ENCODE measurements around the gene SLC2A11.

Gene SLC2A11

GRCh38 chr22:23817146-23817545, 40.5 kb upstream of the SLC2A11 start:
- no peaks in the 10 kb centered on the region for H3K4me1 ChIP-seq (ENCODE audit: insufficient read depth, poor library complexity, severe bottlenecking)

GRCh38 chr22:23818541-23818940, 39.1 kb upstream of the SLC2A11 start:
- H3K27me3 ChIP-seq (ENCODE audit: insufficient read depth, poor library complexity, severe bottlenecking), result no peaks in the 10 kb centered on the region
- H3K4me1 ChIP-seq (ENCODE audit: insufficient read depth, poor library complexity, severe bottlenecking), result no peaks in the 10 kb centered on the region
- H3K36me3 ChIP-seq (ENCODE audit: low read depth), result peaks cover 57% of the 10 kb centered on the region
- no peaks in the 10 kb centered on the region for H3K9me3 ChIP-seq (ENCODE audit: severe bottlenecking)
- H3K27ac ChIP-seq (ENCODE audit: poor library complexity, severe bottlenecking), result no peak overlapping the region
- ATAC-seq (ENCODE audit: low read depth) (no peak), DNase-seq (ENCODE audit: low spot score) (no peak)
- TF ChIP-seq CTCF (IDR thresholded peaks at IDR 0.05; ENCODE audit: poor library complexity, severe bottlenecking), result no peak
- no peak overlapping the region for H3K4me3 ChIP-seq (ENCODE audit: severe bottlenecking)

More at GRCh38 chr22:23817146-23817545, 40.5 kb upstream of the SLC2A11 start:
- DNase-seq (ENCODE audit: low spot score) (no peak), ATAC-seq (ENCODE audit: low read depth) (no peak)
- peaks cover 61% of the 10 kb centered on the region for H3K36me3 ChIP-seq (ENCODE audit: low read depth)
- H3K27ac ChIP-seq (ENCODE audit: poor library complexity, severe bottlenecking), result no peak overlapping the region
- H3K27me3 ChIP-seq (ENCODE audit: insufficient read depth, poor library complexity, severe bottlenecking), result no peaks in the 10 kb centered on the region
- H3K9me3 ChIP-seq (ENCODE audit: severe bottlenecking), result no peaks in the 10 kb centered on the region
- H3K4me3 ChIP-seq (ENCODE audit: severe bottlenecking), result no peak overlapping the region
- no peak for TF ChIP-seq CTCF (IDR thresholded peaks at IDR 0.05; ENCODE audit: poor library complexity, severe bottlenecking)

GRCh38 chr22:23820748-23821211, 36.9 kb upstream of the SLC2A11 start:
- ATAC-seq (ENCODE audit: low read depth) (no peak), DNase-seq (ENCODE audit: low spot score) (no peak)
- no peak for TF ChIP-seq CTCF (IDR thresholded peaks at IDR 0.05; ENCODE audit: poor library complexity, severe bottlenecking)
- Histone ChIP-seq H3K36me3 (ENCODE audit: low read depth) (peaks cover 70% of the 10 kb centered on the region), H3K4me1 (ENCODE audit: insufficient read depth, poor library complexity, severe bottlenecking) (peaks cover 3% of the 10 kb centered on the region), H3K27ac (ENCODE audit: poor library complexity, severe bottlenecking) (no peak overlapping the region), H3K27me3 (ENCODE audit: insufficient read depth, poor library complexity, severe bottlenecking) (no peaks in the 10 kb centered on the region), H3K9me3 (ENCODE audit: severe bottlenecking) (no peaks in the 10 kb centered on the region), H3K4me3 (ENCODE audit: severe bottlenecking) (no peak overlapping the region)

- no peak for ATAC-seq (ENCODE audit: low read depth)
- DNase-seq (ENCODE audit: low spot score), result no peak
- no peaks in the 10 kb centered on the region for H3K27me3 ChIP-seq (ENCODE audit: insufficient read depth, poor library complexity, severe bottlenecking)
- no peaks in the 10 kb centered on the region for H3K9me3 ChIP-seq (ENCODE audit: severe bottlenecking)
- H3K4me3 ChIP-seq (ENCODE audit: severe bottlenecking), result no peak overlapping the region
- no peak overlapping the region for H3K27ac ChIP-seq (ENCODE audit: poor library complexity, severe bottlenecking)
- peaks cover 5% of the 10 kb centered on the region for H3K4me1 ChIP-seq (ENCODE audit: insufficient read depth, poor library complexity, severe bottlenecking)
- TF ChIP-seq CTCF (IDR thresholded peaks at IDR 0.05; ENCODE audit: poor library complexity, severe bottlenecking), result no peak
- H3K36me3 ChIP-seq (ENCODE audit: low read depth), result peaks cover 73% of the 10 kb centered on the region
Observed at GRCh38 chr22:23822101-23822671, 35.5 kb upstream of the SLC2A11 start.

GRCh38 chr22:23823331-23823791, 34.3 kb upstream of the SLC2A11 start:
- Histone ChIP-seq H3K27ac (ENCODE audit: poor library complexity, severe bottlenecking) (no peak overlapping the region), H3K27me3 (ENCODE audit: insufficient read depth, poor library complexity, severe bottlenecking) (no peaks in the 10 kb centered on the region), H3K4me3 (ENCODE audit: severe bottlenecking) (no peak overlapping the region), H3K36me3 (ENCODE audit: low read depth) (peaks cover 70% of the 10 kb centered on the region), H3K4me1 (ENCODE audit: insufficient read depth, poor library complexity, severe bottlenecking) (peaks cover 5% of the 10 kb centered on the region), H3K9me3 (ENCODE audit: severe bottlenecking) (no peaks in the 10 kb centered on the region)
- ATAC-seq (ENCODE audit: low read depth), result no peak
- no peak for DNase-seq (ENCODE audit: low spot score)
- TF ChIP-seq CTCF (IDR thresholded peaks at IDR 0.05; ENCODE audit: poor library complexity, severe bottlenecking), result no peak
